SK-N-SH treated with all-trans-retinoic acid at 6 μM for 48 hours (cell line): ENCODE measurements around the gene CST9L.

ENCODE experiments used
- ATAC-seq: fragments of 200-7000 bp; cut with Tn5 transposase; 3 replicates; pipeline ENCODE4 v1.9.1; 2020; ENCODE audit warnings: mild to moderate bottlenecking, moderate library complexity
- ARNTL ChIP-seq: fragments of 450-650 bp; formaldehyde crosslinking; IDR thresholded peaks from 2 replicates; pipeline ENCODE4 v1.5.0; 2020; ENCODE audit warnings: low read depth, mild to moderate bottlenecking, moderate library complexity, borderline replicate concordance
- BACH2 ChIP-seq: fragments of 250-450 bp; sonication (Bioruptor Pico); IDR thresholded peaks from 2 replicates; pipeline ENCODE4 v1.9.0; 2021; ENCODE audit warnings: mild to moderate bottlenecking, borderline replicate concordance
- CREB5 ChIP-seq: fragments of 250-450 bp; sonication (Bioruptor Pico); IDR thresholded peaks from 2 replicates; pipeline ENCODE4 v1.5.1; 2020; ENCODE audit warnings: low read depth, mild to moderate bottlenecking, moderate library complexity
- CSDC2 ChIP-seq: fragments of 250-450 bp; sonication (Bioruptor Pico); IDR thresholded peaks from 2 replicates; pipeline ENCODE4 v1.5.0; 2020; ENCODE audit warnings: mild to moderate bottlenecking, moderate library complexity
- CSRNP3 ChIP-seq: fragments of 250-450 bp; sonication (Bioruptor Pico); IDR thresholded peaks from 2 replicates; pipeline ENCODE4 v1.5.1; 2021; ENCODE audit warnings: mild to moderate bottlenecking, moderate library complexity
- ESRRG ChIP-seq: fragments of 250-450 bp; sonication (Bioruptor Pico); IDR thresholded peaks from 2 replicates; pipeline ENCODE4 v1.6.1; 2021; ENCODE audit warnings: mild to moderate bottlenecking
- GLIS3 ChIP-seq: fragments of 250-450 bp; sonication (Bioruptor Pico); IDR thresholded peaks from 2 replicates; pipeline ENCODE4 v1.5.0; 2020; ENCODE audit warnings: mild to moderate bottlenecking, moderate library complexity
- ISL1 ChIP-seq: fragments of 250-450 bp; sonication (Bioruptor Pico); IDR thresholded peaks from 2 replicates; pipeline ENCODE4 v2.1.2; 2022; ENCODE audit warnings: mild to moderate bottlenecking, moderate library complexity
- OSR1 ChIP-seq: fragments of 250-450 bp; sonication (Bioruptor Pico); IDR thresholded peaks from 2 replicates; pipeline ENCODE4 v1.8.0; 2022; ENCODE audit warnings: moderate library complexity, mild to moderate bottlenecking, inconsistent platforms
- POU6F1 ChIP-seq: fragments of 250-450 bp; sonication (Bioruptor Pico); IDR thresholded peaks from 2 replicates; pipeline ENCODE4 v1.8.0; 2021; ENCODE audit warnings: low read depth, mild to moderate bottlenecking, moderate library complexity, borderline replicate concordance
- PPARA ChIP-seq: fragments of 250-450 bp; sonication (Bioruptor Pico); IDR thresholded peaks from 2 replicates; pipeline ENCODE4 v1.5.0; 2020; ENCODE audit warnings: mild to moderate bottlenecking, borderline replicate concordance
- RARB ChIP-seq: fragments of 250-450 bp; sonication (Bioruptor Pico); IDR thresholded peaks from 2 replicates; pipeline ENCODE4 v1.8.0; 2021; ENCODE audit warnings: mild to moderate bottlenecking, moderate library complexity
- TCF4 ChIP-seq: fragments of 250-450 bp; sonication (Bioruptor Pico); IDR thresholded peaks from 2 replicates; pipeline ENCODE4 v1.8.0; 2021; ENCODE audit warnings: mild to moderate bottlenecking, moderate library complexity, borderline replicate concordance
- TSHZ2 ChIP-seq: fragments of 250-450 bp; sonication (Bioruptor Pico); IDR thresholded peaks from 2 replicates; pipeline ENCODE4 v1.5.0; 2020; ENCODE audit warnings: mild to moderate bottlenecking, moderate library complexity
- ZC3H10 ChIP-seq: fragments of 250-450 bp; sonication (Bioruptor Pico); IDR thresholded peaks from 2 replicates; pipeline ENCODE4 v1.5.1; 2021; ENCODE audit warnings: mild to moderate bottlenecking, moderate library complexity
- ZFP3 ChIP-seq: fragments of 250-450 bp; sonication (Bioruptor Pico); IDR thresholded peaks from 2 replicates; pipeline ENCODE4 v1.5.0; 2020; ENCODE audit warnings: mild to moderate bottlenecking, moderate library complexity
- ZFP30 ChIP-seq: fragments of 450-650 bp; formaldehyde crosslinking; IDR thresholded peaks from 2 replicates; pipeline ENCODE4 v1.5.0; 2022; ENCODE audit warnings: mild to moderate bottlenecking, moderate library complexity
- ZNF565 ChIP-seq: fragments of 450-650 bp; formaldehyde crosslinking; conservative IDR thresholded peaks from 2 replicates; pipeline ENCODE4 v1.5.0; 2020; ENCODE audit warnings: low read depth, mild to moderate bottlenecking, moderate library complexity
- ZNF70 ChIP-seq: fragments of 450-650 bp; formaldehyde crosslinking; IDR thresholded peaks from 2 replicates; pipeline ENCODE4 v1.5.0; 2020; ENCODE audit warnings: mild to moderate bottlenecking, moderate library complexity
- ZNF8 ChIP-seq: fragments of 450-650 bp; formaldehyde crosslinking; IDR thresholded peaks from 2 replicates; pipeline ENCODE4 v1.5.0; 2020; ENCODE audit warnings: mild to moderate bottlenecking, moderate library complexity

Gene CST9L

GRCh38 chr20:23613676-23614075, 45.4 kb upstream of the CST9L start (continued):
- no peak for TF ChIP-seq TSHZ2
- TF ChIP-seq CSDC2 (CRISPR knock-in tag), result no peak
- TF ChIP-seq ZNF70 (CRISPR knock-in tag), result no peak
- no peak for TF ChIP-seq ZNF8
- no peak for TF ChIP-seq ZC3H10
- TF ChIP-seq ISL1 (CRISPR knock-in tag), result no peak
- TF ChIP-seq CREB5 (CRISPR knock-in tag), result no peak
- no peak for TF ChIP-seq CSRNP3 (CRISPR knock-in tag)
- no peak for TF ChIP-seq PPARA
- no peak for TF ChIP-seq RARB (CRISPR knock-in tag)
- TF ChIP-seq, all 23 proteins: peak for 0

- ATAC-seq, result no peak
- no peak for TF ChIP-seq CSDC2 (CRISPR knock-in tag)
- TF ChIP-seq RARB (CRISPR knock-in tag), result no peak
- no peak for TF ChIP-seq PPARA
- TF ChIP-seq OSR1 (CRISPR knock-in tag), result no peak
- no peak for TF ChIP-seq CSRNP3 (CRISPR knock-in tag)
These were observed 44.1 kb upstream of the CST9L start for GRCh38 chr20:23612396-23612795.

GRCh38 chr20:23609486-23610109, 41.3 kb upstream of the CST9L start:
- no peak for ATAC-seq
- TF ChIP-seq ZFP3 (CRISPR knock-in tag), result no peak
- no peak for TF ChIP-seq TCF4 (CRISPR knock-in tag)
- TF ChIP-seq ZNF8, result no peak
- TF ChIP-seq RARB (CRISPR knock-in tag), result no peak
- no peak for TF ChIP-seq ZNF565 (CRISPR knock-in tag)
- no peak for TF ChIP-seq TSHZ2
- no peak for TF ChIP-seq GLIS3 (CRISPR knock-in tag)
- no peak for TF ChIP-seq CREB5 (CRISPR knock-in tag)
- no peak for TF ChIP-seq ESRRG (CRISPR knock-in tag)
- no peak for TF ChIP-seq PPARA
- TF ChIP-seq POU6F1, result no peak
- TF ChIP-seq BACH2, result no peak
- TF ChIP-seq ARNTL, result no peak
- no peak for TF ChIP-seq ZFP30 (CRISPR knock-in tag)
